ENCODE results near the gene DNAH12.
A peak's percentile ranks its signal among the peaks of the same experiment; 100 is the strongest.

Gene DNAH12, protein sequence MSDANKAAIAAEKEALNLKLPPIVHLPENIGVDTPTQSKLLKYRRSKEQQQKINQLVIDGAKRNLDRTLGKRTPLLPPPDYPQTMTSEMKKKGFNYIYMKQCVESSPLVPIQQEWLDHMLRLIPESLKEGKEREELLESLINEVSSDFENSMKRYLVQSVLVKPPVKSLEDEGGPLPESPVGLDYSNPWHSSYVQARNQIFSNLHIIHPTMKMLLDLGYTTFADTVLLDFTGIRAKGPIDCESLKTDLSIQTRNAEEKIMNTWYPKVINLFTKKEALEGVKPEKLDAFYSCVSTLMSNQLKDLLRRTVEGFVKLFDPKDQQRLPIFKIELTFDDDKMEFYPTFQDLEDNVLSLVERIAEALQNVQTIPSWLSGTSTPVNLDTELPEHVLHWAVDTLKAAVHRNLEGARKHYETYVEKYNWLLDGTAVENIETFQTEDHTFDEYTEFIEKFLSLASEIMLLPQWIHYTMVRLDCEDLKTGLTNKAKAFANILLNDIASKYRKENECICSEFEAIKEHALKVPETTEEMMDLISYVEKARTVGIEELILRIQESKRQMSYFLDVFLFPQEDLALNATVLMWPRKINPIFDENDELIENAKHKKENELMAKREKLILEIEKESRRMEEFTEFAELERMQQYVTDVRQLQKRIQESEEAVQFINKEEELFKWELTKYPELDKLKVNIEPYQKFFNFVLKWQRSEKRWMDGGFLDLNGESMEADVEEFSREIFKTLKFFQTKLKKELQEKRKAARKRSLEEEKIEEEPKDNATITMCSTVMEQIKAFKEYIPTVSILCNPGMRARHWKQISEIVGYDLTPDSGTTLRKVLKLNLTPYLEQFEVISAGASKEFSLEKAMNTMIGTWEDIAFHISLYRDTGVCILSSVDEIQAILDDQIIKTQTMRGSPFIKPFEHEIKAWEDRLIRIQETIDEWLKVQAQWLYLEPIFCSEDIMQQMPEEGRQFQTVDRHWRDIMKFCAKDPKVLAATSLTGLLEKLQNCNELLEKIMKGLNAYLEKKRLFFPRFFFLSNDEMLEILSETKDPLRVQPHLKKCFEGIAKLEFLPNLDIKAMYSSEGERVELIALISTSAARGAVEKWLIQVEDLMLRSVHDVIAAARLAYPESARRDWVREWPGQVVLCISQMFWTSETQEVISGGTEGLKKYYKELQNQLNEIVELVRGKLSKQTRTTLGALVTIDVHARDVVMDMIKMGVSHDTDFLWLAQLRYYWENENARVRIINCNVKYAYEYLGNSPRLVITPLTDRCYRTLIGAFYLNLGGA (N-terminal part only)

DNA sequence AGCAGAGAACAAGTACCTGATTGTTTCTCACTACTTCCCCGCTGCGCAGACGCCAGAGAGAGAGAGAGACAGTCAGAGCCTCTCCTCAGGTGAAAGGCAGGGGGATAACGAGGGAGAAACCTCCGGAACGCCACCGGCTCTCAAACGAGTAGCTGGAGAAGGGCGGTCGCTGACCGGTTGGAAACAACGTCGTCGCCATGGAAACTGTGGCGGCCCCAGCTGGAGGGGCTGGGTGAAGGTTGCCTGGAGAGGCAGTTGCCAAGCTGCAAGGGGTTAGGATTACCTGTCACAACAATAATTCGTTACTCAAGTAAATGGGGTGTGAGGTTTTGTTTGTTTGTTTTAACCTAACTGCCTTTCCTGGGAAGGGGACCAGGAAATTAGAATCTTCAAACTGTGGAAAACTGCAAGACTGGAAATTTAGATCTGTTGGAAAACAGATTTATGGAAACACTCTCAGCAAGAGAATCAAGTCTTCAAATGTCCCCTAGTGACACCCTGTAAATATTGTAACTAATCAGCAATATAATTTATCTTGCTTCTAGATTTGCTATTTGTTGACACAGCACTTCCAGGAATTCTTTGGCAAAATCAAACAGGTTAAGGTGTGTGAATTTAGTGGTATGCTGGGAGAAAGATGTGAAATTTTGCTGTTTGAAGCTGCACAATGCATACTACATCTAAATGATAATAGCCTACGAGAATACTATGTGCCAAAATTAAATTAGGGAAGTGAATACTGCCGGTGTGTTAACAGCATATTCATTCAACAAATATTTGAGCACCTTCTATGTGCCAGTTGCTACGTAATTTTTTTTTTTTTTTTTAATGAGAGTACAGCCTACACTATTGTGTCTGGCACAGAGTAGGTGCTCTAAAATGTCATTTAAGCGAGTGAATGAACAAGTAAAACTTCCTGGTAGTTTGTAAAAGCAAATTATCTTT lies at the start of gene DNAH12:
Gene DNAH12, minus strand, starts transcription at position 164 of the 945 bp plus-strand sequence. CDS start 1,474 bp downstream, outside the sequence.
- peak; percentile 43 for DNase-seq

DNA sequence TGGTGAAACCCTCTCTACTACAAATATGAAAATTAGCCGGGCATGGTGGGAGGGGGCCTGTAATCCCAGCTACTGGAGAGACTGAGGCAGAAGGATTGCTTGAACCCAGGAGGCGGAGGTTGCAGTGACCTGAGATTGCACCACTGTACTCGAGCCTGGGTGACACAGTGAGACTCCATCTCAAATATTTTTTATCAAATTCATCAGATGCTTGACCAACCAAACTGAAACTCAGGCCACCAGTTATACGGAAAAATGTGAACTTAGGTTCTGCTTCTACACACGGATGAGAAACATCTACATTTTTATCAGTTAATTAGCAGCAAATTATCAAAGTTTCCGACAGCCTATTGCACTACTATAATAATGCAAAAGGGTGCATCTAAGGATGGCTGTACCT lies 48.2 kb upstream of the DNAH12 start:
- no peak for DNase-seq

DNA sequence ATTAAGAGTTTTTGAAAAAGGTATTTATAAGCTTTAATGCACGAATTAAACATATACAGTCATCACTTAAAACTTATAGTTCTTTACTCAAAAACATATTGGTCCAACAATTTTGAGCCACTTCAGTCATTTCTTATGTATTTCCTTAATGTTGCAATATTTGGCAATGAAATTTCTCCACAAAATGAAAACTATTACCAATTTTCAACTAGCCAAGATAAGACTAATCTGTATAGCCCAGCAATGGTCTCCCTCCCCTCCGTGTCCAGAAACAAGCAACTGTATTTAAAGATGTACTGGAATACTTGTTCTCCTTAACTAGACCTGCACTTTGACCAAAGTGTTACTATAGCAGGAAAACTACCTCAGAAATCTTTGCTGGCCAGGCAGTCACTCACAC lies 43.8 kb upstream of the DNAH12 start:
- DNase-seq: peak; percentile 84

DNA sequence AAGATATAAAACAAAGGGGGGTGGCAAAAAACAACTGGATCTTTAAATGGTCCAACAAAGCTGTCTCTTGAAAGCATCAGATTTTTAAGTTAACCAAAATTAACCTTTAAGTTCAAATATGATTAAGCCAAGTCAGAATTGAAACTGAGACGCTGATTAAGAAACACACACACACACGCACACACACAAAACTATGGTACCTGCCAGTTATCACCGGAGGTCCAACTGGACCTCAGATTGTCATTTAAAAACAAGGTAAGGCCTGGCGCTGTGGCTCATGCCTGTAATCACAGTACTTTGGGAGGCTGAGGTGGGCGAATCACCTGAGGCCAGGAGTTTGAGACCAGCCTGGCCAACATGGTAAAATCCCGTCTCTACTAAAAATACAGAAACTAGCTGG lies 42.6 kb upstream of the DNAH12 start:
- DNase-seq: no peak

DNA sequence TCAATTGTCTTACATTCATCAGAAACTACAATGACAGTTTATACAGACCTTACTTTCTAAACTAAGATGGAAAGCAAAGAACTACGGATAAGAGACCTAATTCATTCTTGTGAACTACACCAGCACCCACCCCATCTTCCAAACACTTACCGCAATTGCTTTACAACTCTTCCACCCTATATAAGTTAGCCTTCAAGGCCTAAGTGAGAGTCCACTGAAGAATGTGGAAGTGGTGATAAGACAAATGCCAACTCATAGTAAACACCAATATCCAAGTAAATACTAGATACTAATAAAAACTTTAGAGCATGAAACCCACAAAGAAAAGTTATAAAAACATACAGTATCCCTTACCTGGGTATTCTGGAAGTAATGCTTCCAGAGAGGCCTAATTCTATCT lies 39.4 kb upstream of the DNAH12 start:
- peak; percentile 54 for DNase-seq

DNA sequence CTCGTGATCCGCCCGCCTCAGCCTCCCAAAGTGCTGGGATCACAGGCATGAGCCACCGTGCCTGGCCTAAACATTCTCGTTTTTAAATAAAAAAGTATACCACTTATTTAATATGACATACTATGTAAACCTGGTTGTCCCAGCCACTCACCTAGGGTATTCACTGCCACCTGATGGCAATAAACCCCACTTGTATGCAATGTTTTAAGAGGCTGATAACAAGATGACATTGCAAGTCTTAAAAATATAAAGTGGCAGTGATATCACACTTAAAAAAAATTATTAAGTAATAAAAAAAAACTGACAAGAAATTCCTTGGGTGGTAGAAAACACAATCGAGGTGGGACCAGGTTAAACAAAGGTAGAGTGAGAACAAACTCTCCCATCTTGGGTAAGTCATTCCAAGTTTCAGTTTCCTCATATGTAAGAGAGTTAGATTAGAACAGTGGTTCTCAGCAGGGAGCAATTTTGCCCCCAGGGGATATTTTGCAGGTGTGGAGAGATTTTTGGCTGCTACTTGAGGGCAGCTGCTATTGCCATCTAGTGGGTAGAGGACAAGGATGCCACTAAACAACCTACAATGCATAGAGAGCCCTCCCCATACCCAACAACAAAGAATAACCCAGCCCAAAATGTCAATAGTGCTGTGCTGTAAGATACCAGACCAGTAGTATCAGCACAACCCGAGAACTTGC lies 38.5 kb upstream of the DNAH12 start:
- DNase-seq: peak; percentile 58

DNA sequence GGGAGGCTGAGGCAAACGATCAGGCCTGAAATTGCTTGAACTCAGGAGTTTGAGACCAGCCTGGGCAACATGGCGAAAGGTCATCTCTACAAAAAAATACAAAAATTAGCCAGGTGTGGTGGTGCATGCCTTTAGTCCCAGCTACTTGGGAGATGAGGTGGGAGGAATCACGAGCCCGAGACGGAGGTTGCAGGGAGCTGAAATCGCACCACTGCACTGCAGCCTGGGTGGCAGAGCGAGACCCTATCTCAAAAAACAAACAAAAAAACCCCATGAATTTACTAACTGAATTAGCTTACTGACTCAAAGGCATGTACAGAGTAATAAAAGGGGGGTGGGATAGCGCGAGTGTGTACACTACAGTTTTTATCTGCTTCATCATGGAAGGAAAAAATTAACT lies 33.7 kb upstream of the DNAH12 start:
- no peak for DNase-seq

DNA sequence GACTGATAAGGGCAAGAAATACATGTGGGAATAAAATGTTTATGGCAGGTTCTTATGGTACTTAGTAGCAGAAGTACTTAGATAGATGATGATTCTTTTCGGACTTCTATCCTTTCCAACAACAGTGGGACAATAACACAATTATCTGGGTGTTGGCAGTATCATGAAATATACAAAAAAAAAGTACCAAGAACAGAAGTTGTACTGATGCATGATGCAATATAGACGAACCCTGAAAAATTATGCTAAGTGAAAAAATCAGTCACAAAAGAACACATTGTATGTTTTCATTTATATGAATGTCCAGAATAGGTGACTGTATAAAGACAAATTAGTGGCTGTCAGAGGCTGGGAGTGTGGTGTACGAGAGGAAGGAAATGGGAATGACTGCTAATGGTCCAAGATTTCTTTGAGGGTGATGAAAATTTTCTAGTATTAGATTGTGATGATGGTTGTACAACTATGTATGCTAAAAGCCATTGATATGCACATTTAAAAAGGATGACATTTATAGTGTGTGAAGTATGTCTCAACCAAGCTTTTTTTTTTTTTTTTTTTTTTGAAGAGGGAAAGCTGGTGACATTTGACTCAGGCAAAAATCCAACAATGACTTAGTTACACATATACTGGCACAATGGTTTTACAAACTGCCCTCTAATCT lies 32.0 kb upstream of the DNAH12 start:
- no peak for DNase-seq

DNA sequence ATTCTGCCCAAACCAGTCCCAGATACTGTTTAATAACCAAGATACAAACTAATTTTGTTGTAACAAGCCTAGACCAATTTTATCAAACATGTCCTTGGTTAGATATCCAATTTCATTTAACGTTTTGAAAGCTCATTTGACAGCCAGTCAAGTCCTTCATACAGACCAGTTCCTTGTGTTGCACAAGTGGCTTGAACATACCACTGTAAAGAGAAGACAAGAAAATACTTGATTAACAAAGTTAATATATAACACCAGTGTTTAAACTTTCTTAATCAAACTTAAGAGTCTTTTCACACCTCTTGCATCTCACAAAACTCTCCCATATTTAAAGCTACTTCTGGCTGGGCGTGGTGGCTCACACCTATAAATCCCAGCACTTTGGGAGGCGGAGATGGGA lies 28.0 kb upstream of the DNAH12 start:
- DNase-seq: no peak

DNA sequence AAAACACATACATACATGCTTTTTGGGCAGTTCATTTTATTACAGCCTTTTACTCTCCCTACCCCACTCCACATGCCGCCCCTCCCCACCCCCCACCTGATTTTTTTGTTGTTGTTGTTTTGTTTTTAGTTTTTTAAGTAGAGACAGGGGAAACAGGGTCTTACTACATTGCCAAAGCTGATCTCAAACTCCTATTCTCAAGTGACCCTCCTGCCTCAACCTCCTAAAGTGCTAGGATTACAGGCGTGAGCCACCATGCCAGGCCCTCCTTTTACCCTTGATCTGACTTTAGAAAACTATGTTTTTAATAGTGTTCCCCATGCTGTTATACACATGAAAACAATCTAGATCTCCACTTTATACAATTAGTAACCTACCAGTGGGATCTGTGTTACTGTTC lies 26.7 kb upstream of the DNAH12 start:
- DNase-seq: no peak

DNA sequence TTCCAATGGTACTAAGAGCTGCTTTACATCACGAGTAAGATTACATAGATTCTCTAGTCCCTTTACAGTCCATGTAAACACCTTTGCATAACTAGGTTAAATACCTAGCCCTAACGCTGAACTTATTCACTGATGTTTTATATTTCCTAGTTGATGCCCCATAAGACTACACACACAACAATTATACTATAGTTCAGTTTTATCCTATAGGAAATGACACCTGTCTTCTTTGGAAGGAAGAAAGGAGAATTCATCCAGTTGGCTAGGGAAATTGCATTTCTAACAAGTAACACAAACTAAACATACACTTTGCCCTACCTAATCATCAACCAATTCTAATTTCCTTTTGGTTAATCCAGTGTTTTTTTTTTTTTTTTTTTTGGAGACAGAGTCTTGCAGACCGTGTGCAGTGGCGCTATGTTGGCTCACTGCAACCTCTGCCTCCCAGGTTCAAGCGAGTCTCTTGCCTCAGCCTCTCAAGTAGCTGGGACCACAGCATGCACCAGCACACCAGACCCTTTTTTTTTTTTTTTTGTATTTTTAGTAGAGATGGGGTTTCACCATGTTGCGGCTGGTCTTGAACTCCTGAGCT lies 25.8 kb upstream of the DNAH12 start:
- DNase-seq: no peak

DNA sequence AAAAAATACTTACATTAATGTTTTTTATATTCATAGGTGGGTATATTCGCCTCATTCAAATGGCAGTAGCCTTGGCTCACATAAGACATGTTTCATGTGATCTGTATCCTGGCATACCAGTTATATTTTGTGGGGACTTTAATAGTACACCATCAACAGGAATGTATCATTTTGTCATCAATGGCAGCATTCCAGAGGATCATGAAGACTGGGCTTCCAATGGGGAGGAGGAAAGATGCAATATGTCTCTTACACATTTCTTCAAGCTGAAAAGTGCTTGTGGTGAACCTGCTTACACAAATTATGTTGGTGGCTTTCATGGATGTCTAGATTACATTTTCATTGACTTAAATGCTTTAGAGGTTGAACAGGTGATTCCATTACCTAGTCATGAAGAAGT lies 15.4 kb upstream of the DNAH12 start:
- no peak for DNase-seq

DNA sequence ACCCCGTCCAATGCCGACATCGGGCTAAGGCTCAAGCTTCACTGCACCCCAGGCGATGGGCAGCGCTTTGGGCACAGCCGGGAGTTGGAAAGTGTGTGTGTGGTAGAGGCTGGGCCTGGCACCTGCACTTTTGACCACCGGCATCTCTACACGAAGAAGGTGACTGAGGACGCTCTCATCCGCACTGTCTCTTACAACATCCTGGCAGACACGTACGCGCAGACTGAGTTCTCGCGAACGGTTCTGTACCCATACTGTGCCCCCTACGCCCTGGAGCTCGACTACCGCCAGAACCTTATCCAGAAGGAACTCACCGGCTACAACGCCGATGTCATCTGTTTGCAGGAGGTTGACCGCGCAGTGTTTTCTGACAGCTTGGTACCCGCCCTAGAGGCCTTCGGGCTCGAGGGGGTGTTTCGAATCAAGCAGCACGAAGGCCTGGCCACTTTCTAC lies 13.0 kb upstream of the DNAH12 start:
- DNase-seq: peak; percentile 62

DNA sequence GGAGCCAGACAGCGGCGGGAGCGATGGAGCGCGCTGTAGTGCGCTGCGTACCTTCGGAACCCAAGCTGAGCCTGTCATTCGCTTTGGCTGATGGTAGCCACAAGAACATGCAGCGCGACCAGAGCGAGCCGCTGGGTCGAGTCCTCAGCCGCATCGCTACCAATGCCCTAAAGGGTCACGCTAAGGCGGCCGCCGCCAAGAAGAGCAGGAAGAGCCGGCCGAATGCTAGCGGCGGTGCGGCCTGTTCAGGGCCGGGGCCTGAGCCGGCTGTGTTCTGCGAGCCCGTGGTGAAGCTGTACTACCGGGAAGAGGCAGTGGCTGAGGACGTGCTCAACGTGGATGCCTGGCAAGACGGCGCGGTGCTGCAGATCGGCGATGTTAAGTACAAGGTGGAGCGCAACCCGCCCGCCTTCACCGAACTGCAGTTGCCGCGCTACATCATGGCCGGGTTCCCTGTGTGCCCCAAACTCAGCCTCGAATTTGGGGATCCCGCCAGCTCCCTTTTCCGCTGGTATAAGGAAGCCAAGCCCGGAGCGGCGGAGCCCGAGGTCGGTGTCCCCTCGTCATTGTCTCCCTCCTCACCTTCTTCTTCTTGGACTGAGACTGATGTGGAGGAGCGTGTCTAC lies 12.4 kb upstream of the DNAH12 start:
- no peak for DNase-seq

DNA sequence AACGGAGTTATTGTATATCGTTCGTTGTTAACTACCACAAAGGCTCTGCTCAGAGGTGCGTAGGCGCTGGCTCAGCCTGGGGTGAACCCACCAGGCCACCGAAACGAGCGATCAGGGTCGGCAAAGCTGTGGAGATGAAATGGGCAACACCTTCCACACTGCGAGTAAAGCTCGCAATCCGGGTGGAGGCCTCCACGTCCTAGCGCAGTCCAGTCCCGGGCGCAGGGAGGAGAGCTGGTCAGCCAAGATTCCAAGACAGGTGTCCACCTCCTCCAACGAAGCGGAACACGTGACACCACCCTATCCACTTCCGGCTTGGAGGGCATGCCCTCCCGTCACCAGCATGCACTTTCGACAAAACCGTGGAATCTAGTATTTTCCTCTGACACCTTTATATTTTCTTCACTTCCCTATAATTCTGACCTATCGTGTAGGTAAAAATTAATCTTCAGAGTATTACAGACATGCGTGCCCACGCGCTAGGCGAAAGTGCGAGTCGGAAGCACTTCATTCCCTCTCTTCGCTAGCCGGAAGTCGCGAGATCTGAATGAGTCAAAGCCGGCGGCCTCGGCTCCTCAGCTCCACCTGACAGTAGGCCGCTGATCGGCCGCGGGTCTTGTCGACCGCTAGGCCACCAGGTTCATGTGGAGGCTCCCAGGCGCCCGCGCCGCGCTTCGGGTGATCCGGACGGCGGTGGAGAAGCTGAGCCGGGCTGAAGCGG lies 11.8 kb upstream of the DNAH12 start, which contains the start of gene PDE12:
Gene PDE12, plus strand, starts transcription at position 537 of the 721 bp plus-strand sequence. Its CDS starts 106 bp downstream, at position 643.
- DNase-seq: peak; percentile 93

DNA sequence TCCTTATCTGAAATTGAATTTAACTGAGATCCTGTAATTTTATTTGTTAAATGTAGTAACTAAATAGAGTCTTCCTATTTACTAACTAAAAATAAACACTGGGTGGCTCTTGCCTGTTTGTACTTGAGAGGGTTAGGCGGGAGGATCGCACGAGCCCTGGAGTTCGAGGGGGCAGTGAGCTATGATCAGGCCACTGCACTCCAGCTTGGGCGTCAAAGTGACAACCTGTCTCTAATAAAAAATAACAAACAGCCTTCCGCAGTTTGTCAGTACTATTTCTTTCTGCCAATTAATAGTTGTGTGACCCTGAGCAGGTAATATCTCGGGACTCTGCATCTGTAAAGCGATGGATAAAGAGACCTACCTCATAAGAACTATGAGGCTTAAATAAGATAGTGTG lies 11.2 kb upstream of the DNAH12 start:
- peak; percentile 46 for DNase-seq

DNA sequence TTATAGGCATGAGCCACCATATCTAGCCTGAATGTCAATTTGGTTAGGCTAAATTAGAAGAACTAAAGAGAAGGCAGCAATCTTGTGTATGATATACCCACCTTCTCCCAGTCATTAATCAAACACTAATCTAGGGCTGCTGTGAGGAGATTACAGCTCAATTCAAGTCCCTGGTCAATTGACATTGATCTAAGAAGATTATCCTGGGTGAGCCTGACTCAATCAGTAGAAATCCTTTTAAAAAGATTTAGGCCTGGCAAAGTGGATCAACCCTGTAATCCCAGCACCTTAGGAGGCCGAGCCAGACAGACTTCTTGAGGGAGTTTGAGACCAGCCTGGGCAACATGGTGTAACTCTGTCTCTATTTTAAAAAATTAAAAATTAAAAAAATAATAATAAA lies 2.5 kb upstream of the DNAH12 start:
- no peak for DNase-seq

DNA sequence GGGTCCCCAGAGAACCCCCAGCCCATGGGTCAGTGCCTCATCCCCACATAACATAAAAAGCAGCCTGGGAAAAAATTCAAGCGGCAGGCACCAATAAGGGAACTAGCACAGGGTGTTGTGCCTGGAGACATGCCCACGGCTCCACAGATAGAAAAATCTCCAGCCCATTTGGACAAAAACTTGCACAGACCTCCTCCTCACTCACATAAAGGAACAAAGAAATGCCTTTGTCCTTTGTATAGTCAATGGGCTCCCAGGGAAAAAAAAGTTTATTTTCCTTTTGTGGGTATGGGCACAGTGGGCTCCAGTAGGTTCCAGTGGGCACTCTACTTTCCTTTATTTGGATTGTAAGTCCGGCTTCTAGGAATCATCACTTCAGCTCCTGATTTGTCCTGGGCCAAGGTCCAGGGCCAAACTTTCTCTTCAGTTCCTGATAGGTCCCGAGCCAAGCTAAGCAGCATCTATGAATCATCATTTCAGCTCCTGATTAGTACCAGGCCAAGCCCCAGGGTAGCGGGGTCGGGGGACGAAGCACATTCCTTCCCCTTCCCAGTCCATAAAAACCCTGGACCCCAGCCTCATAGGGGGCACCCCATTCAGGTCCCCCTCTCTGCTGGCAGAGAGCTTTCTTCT lies 1.6 kb upstream of the DNAH12 start:
- no peak for DNase-seq
